HEK293 (cell line): ENCODE data around the gene TRAF3IP3.

Experiments
- CTCF ChIA-PET: fragments of 350-600 bp; formaldehyde crosslinking; extraction: SDS; loops from one replicate; lab custom pipeline; 2021; ENCODE audit warnings: antibody characterized with exemption; lab: Yijun Ruan, JAX
- POLR2A ChIA-PET: fragments of 300-600 bp; formaldehyde crosslinking; extraction: SDS; loops from one replicate; lab custom pipeline; 2020; ENCODE audit warnings: antibody characterized with exemption, inconsistent platforms; lab: Yijun Ruan, JAX
- H3K27ac ChIP-seq: fragments of 200-500 bp; sonication (Bioruptor generic); 2 replicates; pipeline ENCODE4 v1.5.1; 2014; ENCODE audit warnings: low read depth, low read length, control low read depth, inconsistent platforms; ENCODE audit errors: extremely low read depth
- H3K36me3 ChIP-seq, 2 experiments: fragments of 200-500 bp in 1 of 2; sonication (Bioruptor generic) in 1 of 2; 1 replicate in 1 of 2; 2 replicates in 1 of 2; pipeline ENCODE4 v1.5.1; 2014 to 2017; ENCODE audit warnings: inconsistent platforms in 2 of 2, low read length in 2 of 2; ENCODE audit not compliant: control insufficient read depth in 2 of 2, insufficient read depth in 1 of 2
- H3K4me1 ChIP-seq: fragments of 200-500 bp; sonication (Bioruptor generic); 2 replicates; pipeline ENCODE4 v1.5.1; 2014; ENCODE audit warnings: mild to moderate bottlenecking, low read length, inconsistent platforms; ENCODE audit not compliant: control insufficient read depth, insufficient read depth
- H3K4me3 ChIP-seq: 2 replicates; pipeline ENCODE4 v1.5.1; 2011; ENCODE audit warnings: low read depth, mild to moderate bottlenecking, control low read depth, low read length, moderate library complexity
- H3K9me3 ChIP-seq: fragments of 200-500 bp; sonication (Bioruptor generic); 2 replicates; pipeline ENCODE4 v1.5.1; 2014; ENCODE audit warnings: low read depth, low read length, inconsistent platforms; ENCODE audit not compliant: control insufficient read depth, insufficient read depth
- EGR2 ChIP-seq: fragments of 450-650 bp; formaldehyde crosslinking; IDR thresholded peaks from 2 replicates; pipeline ENCODE4 v1.5.1; 2016; ENCODE audit warnings: low read depth, missing biosample characterization, missing genetic modification characterization
- FEZF1 ChIP-seq: fragments of 450-650 bp; formaldehyde crosslinking; IDR thresholded peaks from 2 replicates; pipeline ENCODE4 v1.5.1; 2016; ENCODE audit warnings: missing biosample characterization, missing genetic modification characterization
- GLIS2 ChIP-seq: fragments of 450-650 bp; formaldehyde crosslinking; IDR thresholded peaks from 2 replicates; pipeline ENCODE4 v1.5.1; 2016; ENCODE audit warnings: missing biosample characterization, missing genetic modification characterization
- KLF10 ChIP-seq: fragments of 450-650 bp; IDR thresholded peaks from 2 replicates; pipeline ENCODE4 v1.5.1; 2018; ENCODE audit warnings: missing biosample characterization, mild to moderate bottlenecking, missing genetic modification characterization
- KLF8 ChIP-seq: fragments of 450-650 bp; formaldehyde crosslinking; IDR thresholded peaks from 2 replicates; pipeline ENCODE4 v1.5.1; 2016; ENCODE audit warnings: missing biosample characterization, missing genetic modification characterization
- REST ChIP-seq: fragments of 450-650 bp; formaldehyde crosslinking; IDR thresholded peaks from 2 replicates; pipeline ENCODE4 v1.5.1; 2016; ENCODE audit warnings: missing biosample characterization, missing genetic modification characterization
- TSHZ1 ChIP-seq: fragments of 450-650 bp; formaldehyde crosslinking; IDR thresholded peaks from 2 replicates; pipeline ENCODE4 v1.5.1; 2016; ENCODE audit warnings: missing biosample characterization, missing genetic modification characterization, borderline replicate concordance
- YY1 ChIP-seq: fragments of 450-650 bp; formaldehyde crosslinking; IDR thresholded peaks from 2 replicates; pipeline ENCODE4 v1.5.1; 2018; ENCODE audit warnings: missing biosample characterization, missing genetic modification characterization
- ZBTB8A ChIP-seq: fragments of 450-650 bp; formaldehyde crosslinking; IDR thresholded peaks from 2 replicates; pipeline ENCODE4 v1.5.1; 2016; ENCODE audit warnings: missing biosample characterization, missing genetic modification characterization
- ZFHX2 ChIP-seq: fragments of 450-650 bp; formaldehyde crosslinking; conservative IDR thresholded peaks from 2 replicates; pipeline ENCODE4 v1.5.1; 2016; ENCODE audit warnings: missing biosample characterization, missing genetic modification characterization
- ZFP3 ChIP-seq: fragments of 450-650 bp; formaldehyde crosslinking; IDR thresholded peaks from 2 replicates; pipeline ENCODE4 v1.5.1; 2016; ENCODE audit warnings: low read depth, missing biosample characterization, missing genetic modification characterization
- ZNF121 ChIP-seq: fragments of 450-650 bp; formaldehyde crosslinking; IDR thresholded peaks from 2 replicates; pipeline ENCODE4 v1.5.1; 2016; ENCODE audit warnings: missing biosample characterization, missing genetic modification characterization
- ZNF133 ChIP-seq: fragments of 450-650 bp; formaldehyde crosslinking; IDR thresholded peaks from 2 replicates; pipeline ENCODE4 v1.5.1; 2016; ENCODE audit warnings: missing biosample characterization, missing genetic modification characterization
- ZNF169 ChIP-seq: fragments of 450-650 bp; formaldehyde crosslinking; IDR thresholded peaks from 2 replicates; pipeline ENCODE4 v1.5.1; 2016; ENCODE audit warnings: missing biosample characterization, missing genetic modification characterization
- ZNF18 ChIP-seq: fragments of 450-650 bp; formaldehyde crosslinking; IDR thresholded peaks from 2 replicates; pipeline ENCODE4 v1.5.1; 2016; ENCODE audit warnings: missing biosample characterization, missing genetic modification characterization
- ZNF239 ChIP-seq: fragments of 450-650 bp; formaldehyde crosslinking; IDR thresholded peaks from 2 replicates; pipeline ENCODE4 v1.5.1; 2016; ENCODE audit warnings: missing biosample characterization, missing genetic modification characterization
- ZNF324 ChIP-seq: fragments of 450-650 bp; formaldehyde crosslinking; IDR thresholded peaks from 2 replicates; pipeline ENCODE4 v1.5.1; 2016; ENCODE audit warnings: missing biosample characterization, missing genetic modification characterization
- ZNF416 ChIP-seq: fragments of 450-650 bp; formaldehyde crosslinking; IDR thresholded peaks from 2 replicates; pipeline ENCODE4 v1.5.1; 2016; ENCODE audit warnings: missing biosample characterization, missing genetic modification characterization
- ZNF473 ChIP-seq: fragments of 450-650 bp; formaldehyde crosslinking; IDR thresholded peaks from 2 replicates; pipeline ENCODE4 v1.5.1; 2017; ENCODE audit warnings: missing biosample characterization, missing genetic modification characterization
- ZNF510 ChIP-seq: fragments of 450-650 bp; formaldehyde crosslinking; IDR thresholded peaks from 2 replicates; pipeline ENCODE4 v1.5.1; 2018; ENCODE audit warnings: mild to moderate bottlenecking, missing genetic modification characterization, missing biosample characterization; ENCODE audit not compliant: insufficient replicate concordance
- ZNF596 ChIP-seq: fragments of 450-650 bp; IDR thresholded peaks from 2 replicates; pipeline ENCODE4 v1.5.0; 2018; ENCODE audit warnings: missing biosample characterization, mild to moderate bottlenecking, missing genetic modification characterization, moderate library complexity
- ZNF692 ChIP-seq: fragments of 450-650 bp; formaldehyde crosslinking; IDR thresholded peaks from 2 replicates; pipeline ENCODE4 v1.5.1; 2016; ENCODE audit warnings: missing biosample characterization, missing genetic modification characterization
- ZNF707 ChIP-seq: fragments of 450-650 bp; formaldehyde crosslinking; IDR thresholded peaks from 2 replicates; pipeline ENCODE4 v1.5.1; 2016; ENCODE audit warnings: missing biosample characterization, missing genetic modification characterization
- ZNF776 ChIP-seq: fragments of 450-650 bp; formaldehyde crosslinking; IDR thresholded peaks from 2 replicates; pipeline ENCODE4 v1.5.0; 2017; ENCODE audit warnings: missing biosample characterization, missing genetic modification characterization, borderline replicate concordance
- ZNF785 ChIP-seq: fragments of 450-650 bp; formaldehyde crosslinking; IDR thresholded peaks from 2 replicates; pipeline ENCODE4 v1.5.1; 2016; ENCODE audit warnings: missing biosample characterization, missing genetic modification characterization
- ZNF837 ChIP-seq: fragments of 450-650 bp; formaldehyde crosslinking; IDR thresholded peaks from 2 replicates; pipeline ENCODE4 v1.5.1; 2016; ENCODE audit warnings: missing biosample characterization, missing genetic modification characterization

Gene TRAF3IP3

GRCh38 chr1:209827384-209828262 lies 71.8 kb downstream of the TRAF3IP3 start, which contains the start of gene UTP25:
UTP25 (plus strand) TSS chr1:209827972; CDS start chr1:209828064, 92 bp downstream.
- ChIA-PET CTCF (interaction anchor here (0.6 to 2.1 kb wide), 19 partner anchors 9 to 484 kb away, joined by 3 to 9 read pairs (median 3); no protein-coding TSS in a partner anchor), POLR2A (interaction anchor here (0.6 to 1.9 kb wide), 7 partner anchors 11 to 116 kb away, joined by 3 to 18 read pairs (median 5); partner anchors contain the start of genes C1orf74 and IRF6)
- Histone ChIP-seq H3K4me1 (no peaks in the 10 kb centered on the region), H3K4me3 (peak within 1 kb of the TSS; percentile 87), H3K27ac (peak within 1 kb of the TSS; percentile 47), H3K36me3 (peaks cover 3 to 18% of the 10 kb centered on the region in 2 experiments), H3K9me3 (no peaks in the 10 kb centered on the region)
- TF ChIP-seq GLIS2 (tag by site-specific recombination) (no peak), YY1 (no peak), ZNF707 (tag by site-specific recombination) (no peak), REST (tag by site-specific recombination) (peak; percentile 25; the same call in 1 of the 2 replicates), ZNF473 (tag by site-specific recombination) (no peak), ZNF596 (no peak), KLF10 (peak; percentile 44; the same call in 1 of the 2 replicates), ZNF837 (no peak), ZNF776 (tag by site-specific recombination) (no peak), ZFHX2 (tag by site-specific recombination) (peak; percentile 59), ZNF133 (tag by site-specific recombination) (no peak), ZNF416 (tag by site-specific recombination) (no peak), KLF8 (tag by site-specific recombination) (peak; percentile 58; the same call in 1 of the 2 replicates), EGR2 (tag by site-specific recombination) (no peak), ZNF239 (no peak), ZNF169 (tag by site-specific recombination) (no peak), ZBTB8A (tag by site-specific recombination) (peak; percentile 37; the same call in 1 of the 2 replicates), ZNF692 (peak; percentile 81; the same call in 1 of the 2 replicates), ZNF785 (tag by site-specific recombination) (no peak), ZNF324 (tag by site-specific recombination) (no peak), ZNF510 (tag by site-specific recombination) (no peak), TSHZ1 (tag by site-specific recombination) (no peak), FEZF1 (tag by site-specific recombination) (no peak), ZNF121 (no peak), ZFP3 (no peak), ZNF18 (tag by site-specific recombination) (no peak)
